Glomerular endothelial cell (primary cell): ENCODE measurements around the gene AP3D1. TPM values are rescaled to one million over a fixed set of nuclear protein-coding genes. Genes with fewer than 3 reads are reported as not detected.
"Not testable (repeated sequence)": the region's sequence is repeated elsewhere in the genome, so short reads cannot be mapped to it uniquely, and the experiment has no call there.

Experiments
- DNase-seq: peaks from one replicate; pipeline ENCODE4 v3.0.0-alpha.2; 2011; ENCODE audit warnings: low read depth, low spot score; ENCODE audit errors: extremely low read depth
- total RNA-seq: library from RNA; depleted of rRNA; stranded (reverse); fragments of >200 nt; gene quantifications from 2 replicates; pipeline ENCODE4 v1.2.3, GENCODE V29; 2015

AP3D1 gene
- total RNA-seq, 1 donor from 2014 or later, result 195 TPM

GRCh38 chr19:2091926-2092525 lies 59.3 kb downstream of the AP3D1 start:
- DNase-seq, result not testable (repeated sequence)

- DNase-seq, result no peak
These were observed 61.7 kb downstream of the AP3D1 start for GRCh38 chr19:2089727-2090053.

- DNase-seq, result no peak
These were observed 62.2 kb downstream of the AP3D1 start for GRCh38 chr19:2089001-2089711.

GRCh38 chr19:2087621-2088100 lies 63.7 kb downstream of the AP3D1 start:
- no peak for DNase-seq

GRCh38 chr19:2086695-2087620 lies 64.4 kb downstream of the AP3D1 start:
- not testable (repeated sequence) for DNase-seq

GRCh38 chr19:2084993-2085720 lies 66.2 kb downstream of the AP3D1 start:
- no peak for DNase-seq

- no peak for DNase-seq
These were observed 68.1 kb downstream of the AP3D1 start for GRCh38 chr19:2083174-2083854.

GRCh38 chr19:2081873-2082810 lies 69.2 kb downstream of the AP3D1 start:
- no peak for DNase-seq

- no peak for DNase-seq
These were observed 70.9 kb downstream of the AP3D1 start for GRCh38 chr19:2080336-2080988.

- DNase-seq, result no peak
These were observed 71.5 kb downstream of the AP3D1 start for GRCh38 chr19:2079865-2080301.

GRCh38 chr19:2079076-2079864 lies 72.1 kb downstream of the AP3D1 start:
- no peak for DNase-seq

- no peak for DNase-seq
These were observed 73.3 kb downstream of the AP3D1 start for GRCh38 chr19:2077833-2078619.

GRCh38 chr19:2077398-2077797 lies 74.0 kb downstream of the AP3D1 start:
- DNase-seq, result no peak

GRCh38 chr19:2076526-2076944 lies 74.8 kb downstream of the AP3D1 start:
- no peak for DNase-seq

- no peak for DNase-seq
These were observed 78.4 kb downstream of the AP3D1 start for GRCh38 chr19:2072757-2073551.
